Measurements from ENCODE around the gene OLIG2. TPM values are rescaled to one million over a fixed set of nuclear protein-coding genes. Genes with fewer than 3 reads are reported as not detected.

The OLIG2 gene
- total and polyA plus RNA-seq, 2 of the 13 experiments (the other 11 are each of a cell fraction or from before 2014, with no cell fraction given), result not detected

DNA sequence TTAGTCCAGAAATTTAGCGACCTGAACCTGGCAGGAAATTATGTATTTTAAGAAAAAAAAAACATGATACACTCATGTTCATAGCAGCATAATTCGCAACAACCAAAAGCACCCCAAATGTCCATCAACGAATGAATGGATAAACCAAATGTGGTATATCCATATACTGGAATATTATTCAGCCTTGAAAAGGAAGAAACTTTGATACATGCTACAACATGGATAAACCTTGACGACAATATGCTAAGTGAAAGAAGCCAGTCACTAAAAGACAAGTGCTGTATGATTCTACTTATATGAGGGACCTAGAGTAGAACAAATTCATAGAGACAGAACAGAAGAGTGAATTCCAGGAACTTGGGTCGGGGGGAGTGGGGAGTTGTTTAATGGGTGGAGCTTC lies 43.5 kb downstream of the OLIG2 start (continued):
- TF ChIP-seq, protein P1, sequence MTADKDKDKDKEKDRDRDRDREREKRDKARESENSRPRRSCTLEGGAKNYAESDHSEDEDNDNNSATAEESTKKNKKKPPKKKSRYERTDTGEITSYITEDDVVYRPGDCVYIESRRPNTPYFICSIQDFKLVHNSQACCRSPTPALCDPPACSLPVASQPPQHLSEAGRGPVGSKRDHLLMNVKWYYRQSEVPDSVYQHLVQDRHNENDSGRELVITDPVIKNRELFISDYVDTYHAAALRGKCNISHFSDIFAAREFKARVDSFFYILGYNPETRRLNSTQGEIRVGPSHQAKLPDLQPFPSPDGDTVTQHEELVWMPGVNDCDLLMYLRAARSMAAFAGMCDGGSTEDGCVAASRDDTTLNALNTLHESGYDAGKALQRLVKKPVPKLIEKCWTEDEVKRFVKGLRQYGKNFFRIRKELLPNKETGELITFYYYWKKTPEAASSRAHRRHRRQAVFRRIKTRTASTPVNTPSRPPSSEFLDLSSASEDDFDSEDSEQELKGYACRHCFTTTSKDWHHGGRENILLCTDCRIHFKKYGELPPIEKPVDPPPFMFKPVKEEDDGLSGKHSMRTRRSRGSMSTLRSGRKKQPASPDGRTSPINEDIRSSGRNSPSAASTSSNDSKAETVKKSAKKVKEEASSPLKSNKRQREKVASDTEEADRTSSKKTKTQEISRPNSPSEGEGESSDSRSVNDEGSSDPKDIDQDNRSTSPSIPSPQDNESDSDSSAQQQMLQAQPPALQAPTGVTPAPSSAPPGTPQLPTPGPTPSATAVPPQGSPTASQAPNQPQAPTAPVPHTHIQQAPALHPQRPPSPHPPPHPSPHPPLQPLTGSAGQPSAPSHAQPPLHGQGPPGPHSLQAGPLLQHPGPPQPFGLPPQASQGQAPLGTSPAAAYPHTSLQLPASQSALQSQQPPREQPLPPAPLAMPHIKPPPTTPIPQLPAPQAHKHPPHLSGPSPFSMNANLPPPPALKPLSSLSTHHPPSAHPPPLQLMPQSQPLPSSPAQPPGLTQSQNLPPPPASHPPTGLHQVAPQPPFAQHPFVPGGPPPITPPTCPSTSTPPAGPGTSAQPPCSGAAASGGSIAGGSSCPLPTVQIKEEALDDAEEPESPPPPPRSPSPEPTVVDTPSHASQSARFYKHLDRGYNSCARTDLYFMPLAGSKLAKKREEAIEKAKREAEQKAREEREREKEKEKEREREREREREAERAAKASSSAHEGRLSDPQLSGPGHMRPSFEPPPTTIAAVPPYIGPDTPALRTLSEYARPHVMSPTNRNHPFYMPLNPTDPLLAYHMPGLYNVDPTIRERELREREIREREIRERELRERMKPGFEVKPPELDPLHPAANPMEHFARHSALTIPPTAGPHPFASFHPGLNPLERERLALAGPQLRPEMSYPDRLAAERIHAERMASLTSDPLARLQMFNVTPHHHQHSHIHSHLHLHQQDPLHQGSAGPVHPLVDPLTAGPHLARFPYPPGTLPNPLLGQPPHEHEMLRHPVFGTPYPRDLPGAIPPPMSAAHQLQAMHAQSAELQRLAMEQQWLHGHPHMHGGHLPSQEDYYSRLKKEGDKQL (CRISPR knock-in tag; IDR thresholded peaks at IDR 0.05; ENCODE audit: low read depth), result no peak
- no peak for TF ChIP-seq HNRNPUL1 (IDR thresholded peaks at IDR 0.05; ENCODE audit: low read depth, low read length)
- TF ChIP-seq ZNF883 (CRISPR knock-in tag; IDR thresholded peaks at IDR 0.05; ENCODE audit: not compliant biosample characterization), result no peak
- no peak for TF ChIP-seq ARID2 (CRISPR knock-in tag; IDR thresholded peaks at IDR 0.05; ENCODE audit: borderline replicate concordance)
- TF ChIP-seq, protein P2, sequence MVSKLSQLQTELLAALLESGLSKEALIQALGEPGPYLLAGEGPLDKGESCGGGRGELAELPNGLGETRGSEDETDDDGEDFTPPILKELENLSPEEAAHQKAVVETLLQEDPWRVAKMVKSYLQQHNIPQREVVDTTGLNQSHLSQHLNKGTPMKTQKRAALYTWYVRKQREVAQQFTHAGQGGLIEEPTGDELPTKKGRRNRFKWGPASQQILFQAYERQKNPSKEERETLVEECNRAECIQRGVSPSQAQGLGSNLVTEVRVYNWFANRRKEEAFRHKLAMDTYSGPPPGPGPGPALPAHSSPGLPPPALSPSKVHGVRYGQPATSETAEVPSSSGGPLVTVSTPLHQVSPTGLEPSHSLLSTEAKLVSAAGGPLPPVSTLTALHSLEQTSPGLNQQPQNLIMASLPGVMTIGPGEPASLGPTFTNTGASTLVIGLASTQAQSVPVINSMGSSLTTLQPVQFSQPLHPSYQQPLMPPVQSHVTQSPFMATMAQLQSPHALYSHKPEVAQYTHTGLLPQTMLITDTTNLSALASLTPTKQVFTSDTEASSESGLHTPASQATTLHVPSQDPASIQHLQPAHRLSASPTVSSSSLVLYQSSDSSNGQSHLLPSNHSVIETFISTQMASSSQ (IDR thresholded peaks at IDR 0.05; ENCODE audit: low read depth), result no peak
- TF ChIP-seq, protein P2 (CRISPR knock-in tag; IDR thresholded peaks at IDR 0.05; ENCODE audit: borderline replicate concordance), result no peak

Measured in HepG2 (cell line).